ENCODE results near the gene TECTA. TPM values are rescaled to one million over a fixed set of nuclear protein-coding genes. Genes with fewer than 3 reads are reported as not detected.

The TECTA gene
- total RNA-seq, 1 donor from 2014 or later, result 0.67 TPM

GRCh38 chr11:121099364-121099763 lies 1.7 kb upstream of the TECTA start:
- TF ChIP-seq, protein P1, sequence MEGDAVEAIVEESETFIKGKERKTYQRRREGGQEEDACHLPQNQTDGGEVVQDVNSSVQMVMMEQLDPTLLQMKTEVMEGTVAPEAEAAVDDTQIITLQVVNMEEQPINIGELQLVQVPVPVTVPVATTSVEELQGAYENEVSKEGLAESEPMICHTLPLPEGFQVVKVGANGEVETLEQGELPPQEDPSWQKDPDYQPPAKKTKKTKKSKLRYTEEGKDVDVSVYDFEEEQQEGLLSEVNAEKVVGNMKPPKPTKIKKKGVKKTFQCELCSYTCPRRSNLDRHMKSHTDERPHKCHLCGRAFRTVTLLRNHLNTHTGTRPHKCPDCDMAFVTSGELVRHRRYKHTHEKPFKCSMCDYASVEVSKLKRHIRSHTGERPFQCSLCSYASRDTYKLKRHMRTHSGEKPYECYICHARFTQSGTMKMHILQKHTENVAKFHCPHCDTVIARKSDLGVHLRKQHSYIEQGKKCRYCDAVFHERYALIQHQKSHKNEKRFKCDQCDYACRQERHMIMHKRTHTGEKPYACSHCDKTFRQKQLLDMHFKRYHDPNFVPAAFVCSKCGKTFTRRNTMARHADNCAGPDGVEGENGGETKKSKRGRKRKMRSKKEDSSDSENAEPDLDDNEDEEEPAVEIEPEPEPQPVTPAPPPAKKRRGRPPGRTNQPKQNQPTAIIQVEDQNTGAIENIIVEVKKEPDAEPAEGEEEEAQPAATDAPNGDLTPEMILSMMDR (IDR thresholded peaks at IDR 0.05; ENCODE audit: insufficient read depth, low read length, poor library complexity, severe bottlenecking), result no peak
- Histone ChIP-seq H3K36me3 (ENCODE audit: control insufficient read depth, insufficient read depth, low read length) (no peaks in the 10 kb centered on the region), H3K27me3 (ENCODE audit: control insufficient read depth, insufficient read depth, low read length) (no peaks in the 10 kb centered on the region), H3K4me3 (ENCODE audit: low read depth, low read length) (no peak overlapping the region)
- no peak for DNase-seq (ENCODE audit: low read depth)

GRCh38 chr11:121099885-121100284 lies 1.2 kb upstream of the TECTA start:
- H3K36me3 ChIP-seq (ENCODE audit: control insufficient read depth, insufficient read depth, low read length), result no peaks in the 10 kb centered on the region
- no peak for DNase-seq (ENCODE audit: low read depth)
- H3K4me3 ChIP-seq (ENCODE audit: low read depth, low read length), result no peak overlapping the region
- TF ChIP-seq, protein P1 (IDR thresholded peaks at IDR 0.05; ENCODE audit: insufficient read depth, low read length, poor library complexity, severe bottlenecking), result no peak
- H3K27me3 ChIP-seq (ENCODE audit: control insufficient read depth, insufficient read depth, low read length), result no peaks in the 10 kb centered on the region

- DNase-seq (ENCODE audit: low read depth), result no peak
- Histone ChIP-seq H3K27me3 (ENCODE audit: control insufficient read depth, insufficient read depth, low read length) (no peaks in the 10 kb centered on the region), H3K4me3 (ENCODE audit: low read depth, low read length) (no peak overlapping the region), H3K36me3 (ENCODE audit: control insufficient read depth, insufficient read depth, low read length) (no peaks in the 10 kb centered on the region)
- TF ChIP-seq, protein P1 (IDR thresholded peaks at IDR 0.05; ENCODE audit: insufficient read depth, low read length, poor library complexity, severe bottlenecking), result no peak
Observed at GRCh38 chr11:121104312-121104762, 3.3 kb downstream of the TECTA start.

DNA sequence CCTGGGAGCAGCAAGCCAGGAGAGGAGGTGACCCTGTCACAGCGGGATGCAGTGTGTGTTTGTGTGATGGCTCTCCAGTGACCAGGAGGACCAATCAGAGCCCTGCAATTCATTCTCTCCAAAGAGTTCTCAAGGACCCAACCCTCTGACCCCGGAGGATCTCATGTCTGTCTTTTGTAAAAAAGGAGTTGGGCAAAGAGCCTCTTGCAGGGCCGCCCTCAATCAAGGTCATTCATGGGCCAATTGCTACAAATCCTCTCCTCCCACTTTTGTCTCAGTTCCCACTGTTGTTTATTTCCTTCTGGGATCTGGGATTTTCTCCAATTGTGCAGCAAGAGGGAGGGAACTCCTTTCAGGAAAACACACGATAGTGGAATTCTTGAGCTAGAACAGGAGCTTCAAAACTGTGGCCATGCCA lies 4.0 kb downstream of the TECTA start:
- TF ChIP-seq, protein P1 (IDR thresholded peaks at IDR 0.05; ENCODE audit: insufficient read depth, low read length, poor library complexity, severe bottlenecking), result no peak
- Histone ChIP-seq H3K27me3 (ENCODE audit: control insufficient read depth, insufficient read depth, low read length) (no peaks in the 10 kb centered on the region), H3K36me3 (ENCODE audit: control insufficient read depth, insufficient read depth, low read length) (no peaks in the 10 kb centered on the region), H3K4me3 (ENCODE audit: low read depth, low read length) (no peak overlapping the region)
- no peak for DNase-seq (ENCODE audit: low read depth)

- no peak for DNase-seq (ENCODE audit: low read depth)
- Histone ChIP-seq H3K36me3 (ENCODE audit: control insufficient read depth, insufficient read depth, low read length) (no peaks in the 10 kb centered on the region), H3K27me3 (ENCODE audit: control insufficient read depth, insufficient read depth, low read length) (no peaks in the 10 kb centered on the region), H3K4me3 (ENCODE audit: low read depth, low read length) (no peak overlapping the region)
- TF ChIP-seq, protein P1 (IDR thresholded peaks at IDR 0.05; ENCODE audit: insufficient read depth, low read length, poor library complexity, severe bottlenecking), result no peak
Observed at GRCh38 chr11:121105481-121106195, 4.6 kb downstream of the TECTA start.

DNA sequence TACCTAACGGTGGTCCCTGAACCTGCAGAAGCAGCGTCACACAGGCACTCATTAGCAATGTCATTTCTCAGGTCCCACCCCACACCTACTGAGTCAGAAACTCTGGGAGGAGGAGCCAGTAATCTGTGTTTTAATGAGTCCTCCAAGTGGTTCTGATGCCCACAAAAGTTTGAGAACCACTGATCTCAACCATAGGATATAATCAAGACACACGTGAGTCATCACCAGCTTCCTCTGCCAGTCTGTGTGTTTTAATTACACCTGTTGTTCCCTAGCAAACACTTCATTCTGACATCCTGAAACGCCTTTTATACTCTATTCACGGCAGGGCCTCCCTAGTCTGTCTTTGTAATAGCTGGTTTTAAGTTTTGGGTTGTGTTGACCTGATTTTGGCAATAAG lies 5.8 kb downstream of the TECTA start:
- Histone ChIP-seq H3K27me3 (ENCODE audit: control insufficient read depth, insufficient read depth, low read length) (no peaks in the 10 kb centered on the region), H3K4me3 (ENCODE audit: low read depth, low read length) (no peak overlapping the region), H3K36me3 (ENCODE audit: control insufficient read depth, insufficient read depth, low read length) (no peaks in the 10 kb centered on the region)
- TF ChIP-seq, protein P1 (IDR thresholded peaks at IDR 0.05; ENCODE audit: insufficient read depth, low read length, poor library complexity, severe bottlenecking), result no peak
- DNase-seq (ENCODE audit: low read depth), result no peak
